Liver (tissue), 3 donors: ENCODE results near the gene CD34.

Experiments
- ATF3 ChIP-seq: IDR thresholded peaks from 2 replicates; pipeline ENCODE4 v1.6.1; 2016; ENCODE audit warnings: antibody characterized with exemption
- FOXA1 ChIP-seq: IDR thresholded peaks from 2 replicates; pipeline ENCODE4 v1.6.1; 2016; ENCODE audit warnings: antibody characterized with exemption
- RAD21 ChIP-seq, 2 donors: IDR thresholded peaks; 2 replicates each; pipeline ENCODE4 v1.6.1; 2016; ENCODE audit warnings: antibody characterized with exemption in 2 of 2, mild to moderate bottlenecking in 2 of 2
- TAF1 ChIP-seq: conservative IDR thresholded peaks from 2 replicates; pipeline ENCODE4 v1.6.1; 2016; ENCODE audit warnings: antibody characterized with exemption, mild to moderate bottlenecking
- TF ChIP-seq, protein P1 (sequence below): fragments of 150-350 bp; IDR thresholded peaks from 2 replicates; pipeline ENCODE4 v1.5.1; 2017; ENCODE audit warnings: improper control_type of control experiment, low read depth, low read length; ENCODE audit not compliant: missing input control
- TF ChIP-seq, protein P2 (sequence below): IDR thresholded peaks from 2 replicates; pipeline ENCODE4 v1.6.1; 2016; ENCODE audit warnings: antibody characterized with exemption
- donor health status: healthy.
- donor health status: healthy.

- TF ChIP-seq, protein P1, sequence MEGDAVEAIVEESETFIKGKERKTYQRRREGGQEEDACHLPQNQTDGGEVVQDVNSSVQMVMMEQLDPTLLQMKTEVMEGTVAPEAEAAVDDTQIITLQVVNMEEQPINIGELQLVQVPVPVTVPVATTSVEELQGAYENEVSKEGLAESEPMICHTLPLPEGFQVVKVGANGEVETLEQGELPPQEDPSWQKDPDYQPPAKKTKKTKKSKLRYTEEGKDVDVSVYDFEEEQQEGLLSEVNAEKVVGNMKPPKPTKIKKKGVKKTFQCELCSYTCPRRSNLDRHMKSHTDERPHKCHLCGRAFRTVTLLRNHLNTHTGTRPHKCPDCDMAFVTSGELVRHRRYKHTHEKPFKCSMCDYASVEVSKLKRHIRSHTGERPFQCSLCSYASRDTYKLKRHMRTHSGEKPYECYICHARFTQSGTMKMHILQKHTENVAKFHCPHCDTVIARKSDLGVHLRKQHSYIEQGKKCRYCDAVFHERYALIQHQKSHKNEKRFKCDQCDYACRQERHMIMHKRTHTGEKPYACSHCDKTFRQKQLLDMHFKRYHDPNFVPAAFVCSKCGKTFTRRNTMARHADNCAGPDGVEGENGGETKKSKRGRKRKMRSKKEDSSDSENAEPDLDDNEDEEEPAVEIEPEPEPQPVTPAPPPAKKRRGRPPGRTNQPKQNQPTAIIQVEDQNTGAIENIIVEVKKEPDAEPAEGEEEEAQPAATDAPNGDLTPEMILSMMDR, result no peak
- TF ChIP-seq ATF3 (no peak), FOXA1 (no peak), TAF1 (no peak), RAD21 (IDR thresholded peaks at IDR 0.05) (peak; percentile 47 to 61)
- TF ChIP-seq, protein P2, sequence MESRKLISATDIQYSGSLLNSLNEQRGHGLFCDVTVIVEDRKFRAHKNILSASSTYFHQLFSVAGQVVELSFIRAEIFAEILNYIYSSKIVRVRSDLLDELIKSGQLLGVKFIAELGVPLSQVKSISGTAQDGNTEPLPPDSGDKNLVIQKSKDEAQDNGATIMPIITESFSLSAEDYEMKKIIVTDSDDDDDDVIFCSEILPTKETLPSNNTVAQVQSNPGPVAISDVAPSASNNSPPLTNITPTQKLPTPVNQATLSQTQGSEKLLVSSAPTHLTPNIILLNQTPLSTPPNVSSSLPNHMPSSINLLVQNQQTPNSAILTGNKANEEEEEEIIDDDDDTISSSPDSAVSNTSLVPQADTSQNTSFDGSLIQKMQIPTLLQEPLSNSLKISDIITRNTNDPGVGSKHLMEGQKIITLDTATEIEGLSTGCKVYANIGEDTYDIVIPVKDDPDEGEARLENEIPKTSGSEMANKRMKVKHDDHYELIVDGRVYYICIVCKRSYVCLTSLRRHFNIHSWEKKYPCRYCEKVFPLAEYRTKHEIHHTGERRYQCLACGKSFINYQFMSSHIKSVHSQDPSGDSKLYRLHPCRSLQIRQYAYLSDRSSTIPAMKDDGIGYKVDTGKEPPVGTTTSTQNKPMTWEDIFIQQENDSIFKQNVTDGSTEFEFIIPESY, result no peak
Observed at GRCh38 chr1:207897188-207897587, 13.7 kb downstream of the CD34 start.
